Endothelial cell of umbilical vein (primary cell): ENCODE measurements around the gene WNT6.

Experiments used
- EZH2 ChIP-seq: IDR thresholded peaks from 2 replicates; pipeline ENCODE4 v1.6.1; 2012; ENCODE audit warnings: borderline replicate concordance, low read depth, mild to moderate bottlenecking, moderate library complexity, low read length, inconsistent platforms; ENCODE audit not compliant: severe bottlenecking
- JUN ChIP-seq: IDR thresholded peaks from 2 replicates; pipeline ENCODE4 v1.6.1; 2011; ENCODE audit warnings: borderline replicate concordance, low read depth; ENCODE audit not compliant: insufficient read length, insufficient read depth
- MYC ChIP-seq: IDR thresholded peaks from one replicate; pipeline ENCODE4 v1.6.1; 2011; ENCODE audit warnings: mild to moderate bottlenecking, low read depth, low read length
- POLR2A ChIP-seq: IDR thresholded peaks from 2 replicates; pipeline ENCODE4 v1.6.1; 2012; ENCODE audit warnings: low read depth, mild to moderate bottlenecking, control low read depth, low read length
- POLR2AphosphoS5 ChIP-seq: IDR thresholded peaks from 2 replicates; pipeline ENCODE4 v1.6.1; 2012; ENCODE audit warnings: low read depth, mild to moderate bottlenecking, control low read depth, low read length, moderate library complexity; ENCODE audit not compliant: insufficient read depth
- TF ChIP-seq, protein P1 (sequence below), 2 donors: IDR thresholded peaks; 1 replicate in 1 of 2; 2 replicates in 1 of 2; pipeline ENCODE4 v1.5.1; 2011; ENCODE audit warnings: low read length in 2 of 2, mild to moderate bottlenecking in 2 of 2, moderate library complexity in 2 of 2, control low read depth in 1 of 2, inconsistent platforms in 1 of 2, low read depth in 1 of 2; ENCODE audit not compliant: insufficient read depth in 1 of 2; ENCODE audit errors: extremely low read depth in 1 of 2
- TF ChIP-seq, protein P2 (sequence below): IDR thresholded peaks from 2 replicates; pipeline ENCODE4 v1.6.1; 2011; ENCODE audit not compliant: insufficient read depth, insufficient read length

DNA sequence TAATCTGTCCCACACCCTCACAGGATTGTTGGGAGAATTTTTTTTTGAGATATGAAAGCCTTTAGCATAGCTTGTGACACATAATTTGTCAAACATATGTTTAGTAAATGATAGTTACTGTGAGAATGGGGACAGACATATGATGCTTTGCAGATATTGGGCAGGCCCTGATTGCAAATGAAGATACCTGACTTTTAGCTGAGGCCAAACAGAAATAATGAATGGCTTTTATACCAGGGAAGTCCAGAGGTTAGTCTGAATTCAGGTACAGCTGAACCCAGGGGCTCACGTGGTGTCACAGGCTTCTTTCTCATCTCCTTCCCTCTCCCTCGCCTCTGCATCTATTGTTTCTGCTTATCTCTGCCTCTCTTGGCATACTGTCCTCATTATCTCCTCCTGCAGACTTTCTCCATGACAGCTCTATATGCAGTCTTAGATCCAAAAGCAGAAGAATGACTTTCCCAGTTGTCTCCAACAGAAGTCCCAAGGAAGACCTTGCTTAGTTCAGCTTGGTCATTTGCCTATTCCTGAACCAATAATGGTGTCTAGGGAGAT lies 16.2 kb downstream of the WNT6 start:
- TF ChIP-seq MYC (no peak), POLR2AphosphoS5 (no peak), POLR2A (no peak), EZH2 (no peak), JUN (no peak)
- TF ChIP-seq, protein P1, sequence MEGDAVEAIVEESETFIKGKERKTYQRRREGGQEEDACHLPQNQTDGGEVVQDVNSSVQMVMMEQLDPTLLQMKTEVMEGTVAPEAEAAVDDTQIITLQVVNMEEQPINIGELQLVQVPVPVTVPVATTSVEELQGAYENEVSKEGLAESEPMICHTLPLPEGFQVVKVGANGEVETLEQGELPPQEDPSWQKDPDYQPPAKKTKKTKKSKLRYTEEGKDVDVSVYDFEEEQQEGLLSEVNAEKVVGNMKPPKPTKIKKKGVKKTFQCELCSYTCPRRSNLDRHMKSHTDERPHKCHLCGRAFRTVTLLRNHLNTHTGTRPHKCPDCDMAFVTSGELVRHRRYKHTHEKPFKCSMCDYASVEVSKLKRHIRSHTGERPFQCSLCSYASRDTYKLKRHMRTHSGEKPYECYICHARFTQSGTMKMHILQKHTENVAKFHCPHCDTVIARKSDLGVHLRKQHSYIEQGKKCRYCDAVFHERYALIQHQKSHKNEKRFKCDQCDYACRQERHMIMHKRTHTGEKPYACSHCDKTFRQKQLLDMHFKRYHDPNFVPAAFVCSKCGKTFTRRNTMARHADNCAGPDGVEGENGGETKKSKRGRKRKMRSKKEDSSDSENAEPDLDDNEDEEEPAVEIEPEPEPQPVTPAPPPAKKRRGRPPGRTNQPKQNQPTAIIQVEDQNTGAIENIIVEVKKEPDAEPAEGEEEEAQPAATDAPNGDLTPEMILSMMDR (IDR thresholded peaks at IDR 0.05; ENCODE audit: extremely low read depth in 1 of 2, insufficient read depth in 1 of 2, low read depth in 1 of 2, low read length in 2 of 2) = no peak
- TF ChIP-seq, protein P2, sequence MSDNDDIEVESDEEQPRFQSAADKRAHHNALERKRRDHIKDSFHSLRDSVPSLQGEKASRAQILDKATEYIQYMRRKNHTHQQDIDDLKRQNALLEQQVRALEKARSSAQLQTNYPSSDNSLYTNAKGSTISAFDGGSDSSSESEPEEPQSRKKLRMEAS = no peak
